ENCODE results near the gene C12orf57.

DNA sequence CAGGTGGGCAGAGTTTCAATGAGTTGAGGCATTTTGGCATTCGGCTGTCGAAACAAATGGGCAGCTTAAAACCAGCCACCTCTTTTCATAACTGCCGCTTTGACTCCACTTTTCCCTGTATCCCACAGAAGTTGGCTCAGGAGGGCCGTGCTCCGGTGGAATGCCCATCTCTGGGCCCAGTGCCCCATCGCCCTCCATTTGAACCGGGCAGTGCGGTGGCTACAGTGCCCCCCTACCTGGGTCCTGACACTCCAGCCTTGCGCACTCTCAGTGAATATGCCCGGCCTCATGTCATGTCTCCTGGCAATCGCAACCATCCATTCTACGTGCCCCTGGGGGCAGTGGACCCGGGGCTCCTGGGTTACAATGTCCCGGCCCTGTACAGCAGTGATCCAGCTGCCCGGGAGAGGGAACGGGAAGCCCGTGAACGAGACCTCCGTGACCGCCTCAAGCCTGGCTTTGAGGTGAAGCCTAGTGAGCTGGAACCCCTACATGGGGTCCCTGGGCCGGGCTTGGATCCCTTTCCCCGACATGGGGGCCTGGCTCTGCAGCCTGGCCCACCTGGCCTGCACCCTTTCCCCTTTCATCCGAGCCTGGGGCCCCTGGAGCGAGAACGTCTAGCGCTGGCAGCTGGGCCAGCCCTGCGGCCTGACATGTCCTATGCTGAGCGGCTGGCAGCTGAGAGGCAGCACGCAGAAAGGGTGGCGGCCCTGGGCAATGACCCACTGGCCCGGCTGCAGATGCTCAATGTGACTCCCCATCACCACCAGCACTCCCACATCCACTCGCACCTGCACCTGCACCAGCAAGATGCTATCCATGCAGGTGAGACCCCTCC is 5.2 kb upstream of the C12orf57 start:
- TF ChIP-seq CTCF (IDR thresholded peaks at IDR 0.05; ENCODE audit: poor library complexity) (no peak), EZH2 (IDR thresholded peaks at IDR 0.05; ENCODE audit: borderline replicate concordance) (no peak)

Measured in hepatocyte (in vitro differentiated cells).